GM12892 (cell line): ENCODE results near the gene GSTM4.

ENCODE experiments used
- DNase-seq: peaks from one replicate; pipeline ENCODE4 v3.0.0; 2011; ENCODE audit not compliant: insufficient read length
- FAIRE-seq: peaks from 2 replicates; lab custom pipeline; 2011; peaks lifted over from hg19 to GRCh38; lab: Jason Lieb, UNC
- POLR2A ChIP-seq: IDR thresholded peaks from 2 replicates; pipeline ENCODE4 v1.6.1; 2011; ENCODE audit warnings: low read depth, low read length, control low read depth
- POLR2AphosphoS5 ChIP-seq: IDR thresholded peaks from 2 replicates; pipeline ENCODE4 v1.6.1; 2011; ENCODE audit warnings: low read depth, low read length, control low read depth
- TAF1 ChIP-seq: IDR thresholded peaks from 2 replicates; pipeline ENCODE4 v1.6.1; 2011; ENCODE audit warnings: low read depth, mild to moderate bottlenecking, control low read depth, low read length, borderline replicate concordance

GSTM4 gene

DNA sequence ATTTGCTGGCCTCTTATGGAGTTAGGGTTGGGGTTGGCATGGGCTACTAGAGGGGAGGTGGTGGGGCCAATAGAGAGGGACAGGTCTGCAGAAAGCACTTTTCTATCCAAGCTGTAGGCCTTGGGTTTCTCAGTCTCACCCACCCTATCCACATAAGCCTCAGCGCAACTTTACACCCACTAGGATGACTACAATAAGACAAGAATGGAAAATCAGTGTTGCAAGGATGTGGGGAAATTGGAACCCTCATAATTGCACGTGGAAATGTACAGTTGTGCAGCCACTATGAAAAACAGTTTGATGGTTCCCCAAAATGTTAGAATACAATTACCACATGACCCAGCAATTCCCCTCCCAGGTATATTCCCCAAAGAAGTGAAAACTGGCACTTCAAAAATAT, 14.0 kb upstream of the GSTM4 start:
- no peak for DNase-seq
- TF ChIP-seq POLR2AphosphoS5 (no peak), TAF1 (no peak), POLR2A (no peak)
- no peak for FAIRE-seq

DNA sequence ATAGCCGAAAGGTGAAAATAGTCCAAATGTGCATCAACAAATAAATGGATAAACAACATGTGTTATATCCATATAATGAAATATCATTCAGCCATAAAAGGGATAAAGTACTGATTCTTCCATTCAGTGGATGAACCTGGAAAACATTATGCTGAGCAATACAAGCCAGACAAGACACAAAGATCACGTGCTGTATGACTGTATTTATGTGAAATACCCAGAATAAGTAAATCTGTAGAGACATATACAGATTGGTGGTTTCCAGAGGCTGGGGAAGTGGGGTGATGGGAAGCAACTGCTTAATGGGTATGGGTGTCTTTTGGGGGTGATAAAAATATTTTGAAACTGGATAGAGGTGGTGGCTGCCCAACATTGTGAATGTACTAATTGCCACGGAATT, 13.3 kb upstream of the GSTM4 start:
- no peak for FAIRE-seq
- DNase-seq, result no peak

DNA sequence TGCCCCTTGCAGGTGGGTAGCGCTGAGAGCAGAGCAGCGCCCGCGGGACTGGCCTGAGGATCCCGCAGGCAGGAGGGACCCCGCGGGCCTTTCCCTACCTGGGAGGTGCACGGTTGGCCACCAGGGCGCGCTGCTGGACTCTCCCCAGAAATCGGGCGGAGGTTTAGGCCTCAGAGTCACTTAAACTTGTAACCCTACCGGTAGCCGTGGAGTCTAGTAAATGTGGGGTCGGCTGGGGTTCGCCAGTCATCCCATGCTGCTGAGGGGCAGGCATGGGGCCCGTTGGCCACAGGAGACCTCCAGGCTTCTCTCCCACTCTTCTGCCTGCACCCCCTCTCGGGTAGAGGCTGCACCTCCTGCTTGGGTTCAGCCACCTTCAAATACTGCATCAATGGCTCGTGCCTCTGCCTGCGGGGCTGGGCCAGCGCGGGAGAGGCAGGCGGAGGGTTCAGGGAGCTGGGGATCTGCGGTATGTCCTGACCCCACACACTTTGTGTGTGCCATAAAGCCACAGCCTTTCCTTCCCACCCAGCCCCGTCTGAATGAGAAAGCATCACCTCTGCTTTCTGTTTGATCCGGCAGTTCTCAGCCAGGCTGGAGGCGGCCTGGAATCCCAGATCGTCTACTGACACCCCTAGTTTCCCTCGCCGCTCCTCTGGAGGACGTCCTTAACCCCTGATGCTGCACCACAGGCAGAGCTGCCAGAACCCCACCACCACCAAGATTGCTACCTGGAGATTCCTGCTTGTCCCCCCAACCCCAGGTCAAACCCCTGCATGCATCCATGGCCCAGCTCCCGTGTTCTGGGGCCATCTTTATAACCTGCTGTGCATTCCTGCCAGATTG, 12.3 kb upstream of the GSTM4 start:
- DNase-seq, result peak; percentile 78
- FAIRE-seq, result peak; percentile 90
- TF ChIP-seq POLR2AphosphoS5, result no peak
- TF ChIP-seq POLR2A, result no peak
- TF ChIP-seq TAF1, result no peak

More for the DNA sequence above, 13.3 kb upstream of the GSTM4 start:
- no peak for TF ChIP-seq POLR2A
- no peak for TF ChIP-seq TAF1
- TF ChIP-seq POLR2AphosphoS5, result no peak

DNA sequence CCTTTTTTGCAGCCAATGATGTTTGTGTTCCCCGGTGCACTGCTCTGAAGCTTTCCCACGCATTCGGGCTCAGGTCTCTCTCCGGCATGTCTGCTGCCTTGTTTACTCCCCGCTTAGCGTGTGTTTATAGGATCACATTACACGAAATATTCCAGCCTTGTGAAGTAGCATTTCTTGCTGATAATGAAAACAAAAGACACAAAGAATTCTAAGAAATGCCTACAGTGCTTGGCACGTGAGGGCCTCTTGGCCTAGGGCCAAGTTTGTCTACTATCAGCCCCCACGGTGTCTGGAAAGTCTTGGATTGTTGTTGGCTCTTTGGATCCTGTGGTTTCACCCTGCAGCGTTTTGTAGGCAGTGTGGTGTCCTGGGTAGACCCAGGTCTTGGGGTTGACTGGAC, 11.2 kb upstream of the GSTM4 start:
- TF ChIP-seq POLR2AphosphoS5 (no peak), POLR2A (no peak), TAF1 (no peak)
- DNase-seq (no peak), FAIRE-seq (no peak)

DNA sequence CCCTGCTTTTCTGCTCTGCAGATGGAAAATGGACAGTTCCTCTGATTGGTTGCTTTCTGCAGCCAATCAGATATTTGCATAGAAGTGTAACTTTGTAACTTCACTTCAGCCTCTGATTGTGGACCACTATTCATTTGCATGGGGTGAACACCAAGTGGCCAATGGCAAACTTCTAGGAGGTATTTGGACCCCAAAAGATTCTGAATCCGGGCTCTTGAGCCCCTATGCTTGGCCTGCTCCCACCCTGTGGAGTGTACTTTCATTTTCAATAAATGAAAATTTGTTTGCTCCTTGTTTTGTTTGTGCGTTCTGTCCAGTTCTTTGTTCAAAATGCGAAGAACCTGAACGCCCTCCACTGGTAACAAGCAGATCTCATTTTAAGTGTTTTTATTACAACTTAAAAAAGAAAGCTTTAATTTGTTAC, 6.4 kb upstream of the GSTM4 start:
- FAIRE-seq, result no peak
- DNase-seq, result no peak

DNA sequence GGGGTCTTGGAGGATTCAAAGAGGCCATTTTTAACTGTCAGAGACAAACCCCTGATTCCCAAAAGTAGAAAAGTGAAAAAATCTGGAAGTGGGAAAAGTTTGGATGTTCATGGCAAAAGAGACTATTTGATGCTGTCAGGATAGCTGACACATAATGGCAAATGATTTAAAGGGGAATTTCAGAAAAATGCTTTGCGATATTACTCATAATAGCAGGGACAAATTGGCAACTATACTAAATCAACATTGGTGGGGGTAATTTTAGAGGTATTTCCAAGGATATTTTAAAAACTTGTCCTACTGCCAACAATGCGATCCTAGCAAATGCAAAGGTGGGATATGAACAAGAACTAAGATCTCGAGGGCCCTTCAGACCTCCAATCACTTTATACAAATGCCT, 5.3 kb upstream of the GSTM4 start:
- DNase-seq (no peak), FAIRE-seq (no peak)
- TF ChIP-seq TAF1 (no peak), POLR2A (no peak), POLR2AphosphoS5 (no peak)

More for the DNA sequence above, 6.4 kb upstream of the GSTM4 start:
- no peak for TF ChIP-seq POLR2A
- TF ChIP-seq TAF1, result no peak
- TF ChIP-seq POLR2AphosphoS5, result no peak

DNA sequence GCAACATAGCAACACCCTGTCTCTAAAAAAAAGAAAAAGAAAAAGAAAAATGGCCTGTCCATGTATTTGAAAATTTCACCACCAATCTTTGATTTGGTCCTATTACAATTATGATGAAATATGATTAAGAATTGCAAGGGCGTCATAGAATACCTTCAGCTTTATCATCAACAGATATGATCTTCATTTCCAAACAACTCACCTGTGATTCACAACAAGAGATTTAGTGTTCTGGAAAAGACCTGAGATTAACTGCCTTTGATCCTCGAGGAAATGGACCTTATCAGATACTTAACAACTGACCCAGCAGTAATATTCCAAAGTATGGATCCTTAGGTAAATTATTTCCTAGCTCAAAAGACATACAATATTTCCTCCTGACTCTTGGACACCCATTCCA, 3.5 kb upstream of the GSTM4 start:
- DNase-seq (no peak), FAIRE-seq (no peak)
- TF ChIP-seq POLR2AphosphoS5, result no peak
- no peak for TF ChIP-seq POLR2A
- TF ChIP-seq TAF1, result no peak

DNA sequence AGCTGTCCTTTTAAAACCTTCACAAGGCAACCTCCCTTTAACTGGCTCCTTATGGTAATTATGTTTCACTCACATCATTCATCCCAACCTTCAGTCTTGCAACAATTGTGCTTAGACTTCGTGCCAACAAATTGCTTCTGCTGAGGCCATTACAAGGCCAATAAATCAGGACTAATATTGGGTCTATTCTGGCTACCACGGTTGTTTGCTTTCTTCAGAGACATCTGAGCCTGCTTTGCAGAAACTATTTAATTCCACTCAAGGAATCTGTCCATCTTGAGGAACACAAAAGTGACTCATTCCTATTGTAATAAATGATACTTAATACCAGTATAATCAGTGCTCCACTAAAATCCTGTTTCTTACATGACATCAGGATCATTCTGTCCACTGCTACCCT, 2.6 kb upstream of the GSTM4 start:
- no peak for TF ChIP-seq POLR2AphosphoS5
- no peak for FAIRE-seq
- no peak for DNase-seq

DNA sequence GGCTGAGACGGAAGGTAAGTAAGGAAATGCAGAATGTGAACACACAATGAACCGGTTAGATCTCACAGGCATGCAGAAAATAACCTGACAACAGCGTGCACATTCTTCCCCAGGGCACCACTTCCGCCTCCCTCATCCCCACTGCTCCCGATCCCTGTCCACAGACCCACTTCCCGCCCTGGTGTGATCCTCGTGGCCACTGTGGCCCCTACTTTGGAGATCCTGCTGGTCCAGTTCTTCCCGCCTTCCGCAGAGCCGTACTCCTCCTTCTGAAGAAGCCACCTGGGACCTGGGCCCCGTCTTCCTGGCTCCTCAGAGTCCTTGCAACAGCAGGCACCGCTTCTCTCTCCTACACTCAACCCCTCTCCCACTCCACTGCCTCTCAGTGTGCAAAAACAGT, 1.4 kb upstream of the GSTM4 start:
- FAIRE-seq (no peak), DNase-seq (no peak)
- TF ChIP-seq POLR2AphosphoS5 (no peak), TAF1 (no peak), POLR2A (no peak)

DNA sequence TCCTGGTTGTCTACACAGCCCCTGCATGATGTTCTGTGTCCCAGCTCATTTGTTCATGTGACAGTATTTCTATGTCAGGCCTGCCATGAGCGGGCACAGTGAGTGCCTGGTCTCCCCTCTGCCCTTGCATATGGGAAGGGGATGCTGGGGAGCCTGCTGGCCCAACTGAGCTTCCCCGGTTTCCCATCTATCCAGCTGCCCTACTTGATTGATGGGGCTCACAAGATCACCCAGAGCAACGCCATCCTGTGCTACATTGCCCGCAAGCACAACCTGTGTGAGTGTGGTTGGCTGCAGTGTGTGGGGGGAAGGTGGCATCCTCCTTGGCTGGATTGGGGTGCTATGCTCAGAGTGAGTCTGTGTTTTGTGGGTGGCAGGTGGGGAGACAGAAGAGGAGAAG, 1.5 kb downstream of the GSTM4 start:
- DNase-seq (no peak), FAIRE-seq (no peak)
- TF ChIP-seq TAF1 (no peak), POLR2A (no peak), POLR2AphosphoS5 (no peak)

DNA sequence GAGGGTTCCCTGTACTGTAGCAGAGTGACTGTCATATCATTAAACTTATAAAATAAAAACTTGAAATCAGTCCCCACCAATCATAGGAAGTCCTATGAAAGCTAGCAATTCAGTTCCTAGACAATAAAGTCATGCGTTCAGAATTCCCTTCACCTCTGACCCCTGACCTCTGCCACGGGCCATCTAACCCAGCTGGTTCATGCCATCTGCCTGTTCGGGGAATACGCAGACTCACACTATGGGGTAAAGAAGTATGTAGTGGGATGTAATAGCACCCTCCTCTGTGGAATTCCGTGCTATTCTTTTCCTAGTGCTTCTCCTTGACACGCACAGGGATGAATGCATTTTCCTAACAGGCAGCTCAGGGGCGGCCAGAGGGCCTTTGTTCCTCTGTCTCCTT, 2.1 kb downstream of the GSTM4 start:
- no peak for FAIRE-seq
- DNase-seq, result no peak
- TF ChIP-seq TAF1 (no peak), POLR2AphosphoS5 (no peak), POLR2A (no peak)

DNA sequence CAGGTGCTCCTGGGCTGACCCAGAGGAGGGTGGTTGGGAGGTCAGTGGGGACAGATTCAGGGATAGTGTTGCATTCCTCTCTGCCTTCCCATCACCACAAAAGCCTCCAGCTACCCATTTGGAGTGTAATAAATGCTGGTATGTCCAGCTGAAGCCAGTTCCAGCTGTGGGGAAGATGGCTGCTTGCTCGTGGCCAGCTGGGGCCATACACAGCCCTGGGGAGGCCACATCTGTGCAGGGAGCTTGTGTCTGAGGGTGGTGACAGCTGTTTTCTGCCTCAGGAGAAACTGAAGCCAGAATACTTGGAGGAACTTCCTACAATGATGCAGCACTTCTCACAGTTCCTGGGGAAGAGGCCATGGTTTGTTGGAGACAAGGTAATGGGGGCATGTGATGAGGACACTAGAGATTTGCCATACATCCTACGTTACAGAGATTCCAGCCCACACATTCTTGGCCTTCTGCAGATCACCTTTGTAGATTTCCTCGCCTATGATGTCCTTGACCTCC, 2.7 kb downstream of the GSTM4 start:
- FAIRE-seq, result no peak
- DNase-seq, result no peak
- no peak for TF ChIP-seq POLR2A
- TF ChIP-seq TAF1, result no peak
- no peak for TF ChIP-seq POLR2AphosphoS5
